ENCODE data around the gene PPAN. TPM values are rescaled to one million over a fixed set of nuclear protein-coding genes. Genes with fewer than 3 reads are reported as not detected.

Gene PPAN
- total and polyA plus RNA-seq, 12 donors: 17.6 to 47.7 (median 20.8) TPM

GRCh38 chr19:10120538-10121189, 14.5 kb downstream of the PPAN start:
- Histone ChIP-seq H3K27ac (peak overlapping the region in 2 of 10 donors; percentile 15 to 48), H3K36me3 (peaks cover 0 to 39% (median 18%) of the 10 kb centered on the region in 9 donors), H3K4me3 (peak overlapping the region in 3 of 10 donors; percentile 83 to 94 (median 93)), H3K4me1 (peaks cover 8 to 29% (median 16%) of the 10 kb centered on the region in 9 donors), H3K9me3 (no peaks in the 10 kb centered on the region), H3K27me3 (no peaks in the 10 kb centered on the region)
- WGBS, 2 donors: 67 to 71% methylated on average over 9 of the region's 9 CpGs
- TF ChIP-seq CTCF (IDR thresholded peaks at IDR 0.05): no peak
- peak in 1 of 8 donors; percentile 30 for ATAC-seq
- DNase-seq: no peak
- intact Hi-C loops (cut with DNase I): loop anchor here in 2 of 10 donors (2.0 to 10.0 kb wide), 2 partner anchors 74 to 130 kb away; partner anchors contain the start of gene DNMT1 (in 1 of the 2)

GRCh38 chr19:10122045-10122444, 15.9 kb downstream of the PPAN start:
- 71 to 75% methylated on average over 6 of the region's 6 CpGs for WGBS, 2 donors
- no peak for TF ChIP-seq CTCF (IDR thresholded peaks at IDR 0.05)
- Histone ChIP-seq H3K4me3 (no peak overlapping the region), H3K27me3 (no peaks in the 10 kb centered on the region), H3K27ac (peak overlapping the region in 1 of 10 donors; percentile 20), H3K4me1 (peaks cover 8 to 36% (median 16%) of the 10 kb centered on the region in 9 donors), H3K36me3 (peaks cover 0 to 36% (median 5%) of the 10 kb centered on the region in 9 donors), H3K9me3 (no peaks in the 10 kb centered on the region)
- DNase-seq (no peak), ATAC-seq (no peak)
- intact Hi-C loops (cut with DNase I): loop anchor here in 1 of 10 donors (10.0 kb wide), 1 partner anchor 73 kb away; the partner anchor contains the start of gene DNMT1

- intact Hi-C loops (cut with DNase I): loop anchor here in 1 of 10 donors (10.0 kb wide), 1 partner anchor 70 kb away; the partner anchor contains the start of gene DNMT1
- no peak for DNase-seq
- Histone ChIP-seq H3K36me3 (peaks cover 0 to 41% (median 3%) of the 10 kb centered on the region in 9 donors), H3K27me3 (no peaks in the 10 kb centered on the region), H3K4me1 (peaks cover 0 to 22% (median 4%) of the 10 kb centered on the region in 9 donors), H3K9me3 (no peaks in the 10 kb centered on the region), H3K4me3 (no peak overlapping the region), H3K27ac (no peak overlapping the region)
- no peak for TF ChIP-seq CTCF (IDR thresholded peaks at IDR 0.05)
- WGBS, 2 donors: 96% methylated on average over 7 of the region's 7 CpGs
- no peak for ATAC-seq
These were observed 18.3 kb downstream of the PPAN start for GRCh38 chr19:10124429-10124828.

- H3K4me3 ChIP-seq: no peak overlapping the region
- H3K4me1 ChIP-seq: peaks cover 0 to 14% (median 0%) of the 10 kb centered on the region in 9 donors
- DNase-seq: no peak
- H3K27ac ChIP-seq: peak overlapping the region in 2 of 10 donors; percentile 4 to 89
- peak in 7 of 8 donors; percentile 20 to 58 (median 54) for ATAC-seq
- no peaks in the 10 kb centered on the region for H3K27me3 ChIP-seq
- H3K9me3 ChIP-seq: no peaks in the 10 kb centered on the region
- no peak for TF ChIP-seq CTCF (IDR thresholded peaks at IDR 0.05)
- 92 to 95% methylated on average over 4 of the region's 4 CpGs for WGBS, 2 donors
- intact Hi-C loops (cut with DNase I): loop anchor here in 1 of 10 donors (10.0 kb wide), 1 partner anchor 69 kb away; the partner anchor contains the start of gene DNMT1
- H3K36me3 ChIP-seq: peaks cover 0 to 59% (median 3%) of the 10 kb centered on the region in 9 donors
These were observed 20.1 kb downstream of the PPAN start for GRCh38 chr19:10126213-10126639.
